GM18870 (cell line): ENCODE data around the gene DHRSX.
"Not testable (repeated sequence)": the region's sequence is repeated elsewhere in the genome, so short reads cannot be mapped to it uniquely, and the experiment has no call there.

Source experiments
- ATAC-seq: cut with Tn5 transposase; IDR thresholded peaks from one replicate; pipeline ENCODE4 v1.9.1; 2021; ENCODE audit warnings: moderate library complexity; ENCODE audit not compliant: unreplicated experiment

The DHRSX gene

DNA sequence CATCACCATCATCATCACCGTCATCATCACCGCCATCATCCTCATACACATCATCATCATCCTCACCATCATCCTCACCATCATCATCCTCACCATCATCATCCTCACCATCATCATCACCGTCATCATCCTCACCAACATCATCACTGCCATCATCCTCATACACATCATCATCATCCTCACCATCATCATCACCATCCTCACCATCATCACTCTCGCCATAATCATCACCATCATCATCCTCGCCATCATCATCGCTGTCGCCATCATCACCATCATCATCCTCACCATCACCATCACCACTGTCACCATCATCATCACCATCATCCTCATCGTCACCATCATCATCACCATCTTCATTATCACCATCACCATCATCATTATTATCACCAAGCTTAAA is 19.8 kb upstream of the DHRSX start:
- no peak for ATAC-seq

DNA sequence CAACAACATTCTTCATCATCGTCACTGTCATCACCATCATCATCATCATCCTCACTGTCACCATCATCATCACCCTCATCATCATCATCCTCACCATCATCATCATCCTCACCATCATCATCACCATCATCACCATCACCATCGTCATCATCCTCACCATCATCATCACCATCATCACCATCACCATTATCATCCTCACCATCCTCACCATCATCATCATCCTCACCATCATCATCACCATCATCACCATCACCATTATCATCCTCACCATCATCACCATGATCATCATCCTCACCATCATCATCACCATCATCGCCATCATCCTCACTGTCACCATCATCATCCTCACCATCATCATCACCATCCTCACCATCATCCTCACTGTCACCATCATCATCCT is 18.9 kb upstream of the DHRSX start:
- not testable (repeated sequence) for ATAC-seq

DNA sequence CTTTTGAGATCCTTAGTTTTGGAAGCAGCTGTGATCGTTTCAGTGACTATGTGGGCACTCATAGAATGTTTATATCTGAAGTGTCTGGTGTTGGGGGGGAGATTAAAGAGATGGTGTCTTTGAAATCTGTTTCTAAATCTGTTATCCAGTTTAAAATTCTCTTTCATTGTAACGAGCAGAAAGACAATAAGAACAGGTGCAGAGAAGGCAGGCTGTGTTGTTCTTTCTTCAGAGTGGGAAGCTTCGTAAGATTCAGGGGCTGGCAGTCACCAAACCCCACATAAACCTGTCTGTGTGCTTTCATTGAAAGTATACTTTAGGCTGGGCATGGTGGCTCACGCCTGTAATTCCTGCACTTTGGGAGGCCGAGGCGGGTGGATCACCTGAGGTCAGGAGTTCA is 16.3 kb upstream of the DHRSX start:
- ATAC-seq, result peak; percentile 16

DNA sequence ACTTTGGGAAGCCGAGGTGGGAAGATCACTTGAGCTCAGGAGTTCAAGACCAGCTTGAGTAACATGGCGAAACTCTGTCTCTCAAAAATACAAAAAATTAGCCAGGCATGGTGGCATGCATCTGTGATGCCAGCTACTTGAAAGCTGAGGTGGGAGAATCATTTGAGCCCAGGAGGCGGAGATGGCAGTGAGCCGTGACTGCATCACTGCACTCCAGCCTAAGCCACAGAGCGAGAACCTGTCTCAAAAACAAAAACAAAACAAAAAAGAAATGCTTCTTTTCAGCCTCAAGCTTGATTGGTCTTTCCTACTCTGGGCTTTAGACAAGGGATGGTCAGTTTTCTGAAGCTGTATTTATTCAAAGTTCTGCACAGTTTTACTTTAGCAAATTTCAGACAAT is 15.8 kb upstream of the DHRSX start:
- peak; percentile 68 for ATAC-seq

DNA sequence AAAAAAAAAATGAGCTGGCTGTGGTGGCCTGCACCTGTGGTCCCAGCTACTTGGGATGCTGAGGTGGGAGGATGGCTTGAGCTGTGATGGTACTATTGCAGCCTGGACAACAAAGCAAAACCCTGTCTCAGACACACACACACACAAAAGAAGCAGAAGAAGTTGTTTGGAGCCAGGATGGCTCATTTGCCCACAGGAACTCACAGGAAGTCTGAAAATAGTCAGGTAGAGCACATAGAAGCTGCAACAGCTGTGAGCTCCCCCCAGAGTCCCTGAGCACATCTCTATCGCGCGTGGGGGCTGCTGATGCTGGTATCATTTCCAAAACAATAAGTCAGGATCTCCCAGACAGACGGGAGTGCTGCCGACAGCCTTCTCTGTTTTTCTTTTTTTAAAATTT is 13.4 kb upstream of the DHRSX start:
- ATAC-seq, result no peak

DNA sequence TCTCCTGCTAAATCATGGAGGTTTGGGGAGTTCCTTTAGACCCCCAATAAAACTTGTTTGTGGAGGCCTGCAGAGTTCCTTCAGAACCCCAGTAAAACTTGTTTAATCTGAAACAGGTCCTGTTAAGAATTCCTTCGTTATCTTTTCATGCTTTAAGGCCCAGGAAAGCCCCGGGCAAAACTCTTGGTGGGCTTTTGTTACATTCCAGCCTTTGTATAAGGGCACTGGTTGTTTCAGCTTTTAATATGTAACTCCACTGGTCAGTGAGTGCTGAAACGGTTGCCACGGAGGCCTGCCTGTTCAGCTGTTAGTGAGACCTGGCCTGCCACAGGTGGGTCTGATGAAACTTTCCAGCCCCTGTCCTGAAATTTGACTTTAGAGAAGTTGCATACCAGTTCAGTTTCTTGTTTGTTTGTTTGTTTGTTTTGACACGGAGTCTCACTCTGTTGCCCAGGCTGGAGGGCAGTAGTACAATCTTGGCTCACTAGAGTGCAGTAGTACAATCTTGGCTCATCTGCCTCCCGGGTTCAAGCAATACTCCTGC is 12.4 kb upstream of the DHRSX start:
- no peak for ATAC-seq

DNA sequence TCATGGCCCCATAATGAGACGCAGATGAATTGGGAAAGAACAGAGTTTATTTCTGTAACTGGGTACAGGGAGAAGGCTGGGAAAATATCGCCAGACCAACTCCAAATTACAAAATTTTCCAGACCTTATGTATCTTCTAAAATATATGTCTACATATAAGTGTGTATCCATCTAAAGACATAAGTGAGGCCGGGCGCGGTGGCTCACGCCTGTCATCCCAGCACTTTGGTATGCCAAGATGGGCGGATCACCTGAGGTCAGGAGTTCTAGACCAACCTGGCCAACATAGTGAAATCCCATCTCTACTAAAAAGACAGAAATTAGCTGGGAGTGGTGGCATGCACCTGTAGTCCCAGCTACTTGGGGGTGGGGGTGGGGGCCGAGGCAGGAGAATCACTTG is 11.7 kb upstream of the DHRSX start:
- no peak for ATAC-seq

DNA sequence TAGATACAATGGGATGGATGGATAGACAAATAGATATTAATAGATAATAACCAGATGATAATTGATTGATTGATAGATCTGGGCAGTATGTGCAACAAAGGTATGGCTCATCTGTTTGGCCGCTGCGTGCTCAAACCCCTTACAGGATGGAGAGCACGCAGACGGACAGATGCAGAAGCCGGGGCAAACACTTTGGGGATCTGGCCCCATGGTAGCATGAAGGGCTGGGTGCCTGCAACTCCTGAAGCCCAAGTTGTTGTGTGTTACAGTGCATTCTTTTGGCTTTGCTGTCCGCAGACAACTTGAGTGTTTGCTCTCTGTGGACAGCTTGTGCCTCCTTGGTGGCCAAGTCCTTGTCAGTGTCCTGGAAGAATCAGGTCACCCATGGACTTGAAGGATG is 10.6 kb upstream of the DHRSX start:
- no peak for ATAC-seq

DNA sequence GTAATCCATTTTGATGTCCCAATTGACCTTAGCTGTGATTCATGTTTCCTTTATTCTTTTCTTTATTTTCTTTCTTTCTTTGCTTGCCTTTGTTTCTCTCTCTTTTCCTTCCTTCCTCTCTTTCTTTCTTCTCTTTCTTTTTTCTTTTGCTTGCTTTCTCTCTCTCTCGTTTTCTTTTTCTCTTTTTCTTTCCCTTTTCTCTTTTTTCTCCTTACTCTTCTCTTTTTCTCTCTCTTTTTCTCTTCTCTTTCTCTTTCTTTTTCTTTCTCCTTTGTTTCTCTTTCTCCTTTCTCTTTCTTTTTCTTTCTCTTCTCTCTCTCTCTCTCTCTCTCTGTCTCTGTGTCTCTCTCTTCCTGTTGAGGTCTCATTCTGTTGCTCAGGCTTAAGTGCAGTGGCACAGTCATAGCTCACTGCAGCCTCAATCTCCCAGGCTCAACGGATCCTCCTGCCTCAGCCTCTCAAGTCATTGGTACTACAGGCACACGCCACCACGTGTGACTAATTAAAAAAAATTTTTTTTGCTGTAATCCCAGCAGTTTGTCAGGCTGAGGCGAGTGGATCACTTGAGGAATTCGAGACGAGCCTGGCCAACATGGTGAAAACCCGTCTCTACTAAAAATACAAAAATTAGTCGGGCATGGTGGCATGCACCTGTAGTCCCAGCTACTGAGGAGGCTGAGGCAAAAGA is 8.0 kb upstream of the DHRSX start:
- ATAC-seq, result no peak

DNA sequence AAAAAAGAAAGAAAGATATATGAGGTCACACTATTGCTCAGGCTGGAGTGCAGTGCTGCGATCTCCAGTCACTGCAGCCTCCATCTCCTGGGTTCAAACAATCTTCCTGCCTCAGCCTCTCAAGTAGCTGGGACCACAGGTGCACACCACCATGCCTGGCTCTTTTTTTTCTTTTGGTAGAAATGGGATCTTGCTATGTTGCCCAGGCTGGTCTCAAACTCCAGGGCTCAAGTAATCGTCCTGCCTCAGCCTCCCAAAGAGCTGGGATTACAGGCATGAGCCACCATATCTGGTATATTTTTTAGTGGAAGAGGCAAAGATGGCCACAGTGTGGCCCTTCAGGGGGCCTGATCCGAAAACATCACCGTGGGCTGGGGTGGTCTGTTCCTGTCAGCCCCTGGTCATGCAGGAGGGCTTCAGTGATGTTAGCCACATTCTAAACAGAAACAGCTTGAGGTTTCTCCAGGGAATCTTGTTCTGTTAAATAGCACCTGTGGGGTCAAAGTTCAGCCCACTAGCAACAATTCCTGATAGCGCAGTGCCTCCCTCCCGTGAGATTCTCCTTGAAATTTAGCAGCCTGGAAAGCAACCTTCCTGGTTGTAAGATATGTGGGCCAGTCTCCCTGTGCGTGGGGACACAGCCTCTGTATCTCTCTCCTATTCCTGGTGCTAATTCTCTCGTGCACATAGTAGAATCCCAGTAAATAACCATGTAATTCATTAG is 7.3 kb upstream of the DHRSX start:
- no peak for ATAC-seq

DNA sequence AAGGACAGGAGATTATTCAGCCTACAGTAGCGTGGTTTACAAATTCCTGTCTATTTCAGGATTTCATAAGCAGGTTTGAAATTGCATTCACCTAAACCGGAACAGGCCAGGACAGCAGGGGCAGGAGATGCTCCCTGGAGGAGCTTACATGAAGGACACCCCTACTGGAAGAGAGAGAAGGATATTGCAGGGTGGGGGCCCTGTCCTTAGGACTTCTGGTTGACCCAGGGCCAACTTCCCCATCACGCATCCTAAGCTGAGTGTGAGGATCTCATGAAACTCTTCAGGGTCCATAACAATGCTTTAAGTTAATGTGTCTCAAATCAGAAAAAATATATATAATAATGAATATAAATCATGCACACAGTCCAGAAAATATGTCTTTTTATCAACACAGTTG is 6.4 kb upstream of the DHRSX start:
- ATAC-seq, result no peak

DNA sequence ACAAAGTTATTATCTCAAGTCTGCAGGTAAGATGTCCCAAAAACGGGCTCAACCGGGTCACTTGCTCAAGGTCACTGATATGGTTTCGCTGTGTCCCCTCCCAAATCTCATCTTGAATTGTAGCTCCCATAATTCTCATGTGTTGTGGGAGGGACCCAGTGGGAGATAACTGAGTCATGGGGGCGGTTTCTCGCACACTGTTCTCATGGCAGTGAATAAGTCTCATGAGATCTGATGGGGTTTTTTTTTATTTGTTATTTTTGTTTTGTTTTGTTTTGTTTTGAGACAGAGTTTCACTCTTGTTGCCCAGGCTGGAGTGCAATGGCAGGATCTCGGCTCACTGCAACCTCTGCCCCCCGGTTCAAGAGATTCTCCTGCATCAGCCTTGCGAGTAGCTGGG is 4.6 kb upstream of the DHRSX start:
- not testable (repeated sequence) for ATAC-seq

DNA sequence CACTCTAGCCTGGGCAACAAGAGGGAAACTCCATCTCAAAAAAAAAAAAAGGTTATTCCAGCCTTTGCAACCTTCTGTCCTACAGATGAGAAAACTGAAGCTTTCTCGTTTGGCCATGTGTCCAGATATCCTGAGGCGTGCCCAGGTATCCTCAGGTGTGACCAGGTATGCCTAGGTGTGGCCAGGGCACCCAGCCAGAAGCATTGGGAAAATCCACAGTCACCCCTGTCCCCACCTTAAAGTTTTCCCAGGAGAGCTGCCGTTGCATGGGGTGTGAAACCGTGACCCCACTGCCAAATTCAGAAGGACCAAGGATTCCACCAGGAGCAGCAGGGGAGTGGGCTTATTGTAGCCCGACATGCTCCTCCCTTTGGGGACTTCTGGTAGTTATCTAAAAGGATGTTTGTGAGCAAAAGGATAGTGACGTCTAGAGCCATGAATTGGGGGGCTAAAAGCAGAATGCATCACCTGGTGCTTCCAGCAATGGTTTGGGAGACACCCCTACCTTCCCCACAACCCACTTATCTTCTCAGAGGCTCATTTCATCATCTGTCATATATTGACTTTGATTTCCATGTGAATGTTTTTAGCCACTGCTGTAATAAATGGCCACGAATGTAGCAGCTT is 4.0 kb upstream of the DHRSX start:
- no peak for ATAC-seq

DNA sequence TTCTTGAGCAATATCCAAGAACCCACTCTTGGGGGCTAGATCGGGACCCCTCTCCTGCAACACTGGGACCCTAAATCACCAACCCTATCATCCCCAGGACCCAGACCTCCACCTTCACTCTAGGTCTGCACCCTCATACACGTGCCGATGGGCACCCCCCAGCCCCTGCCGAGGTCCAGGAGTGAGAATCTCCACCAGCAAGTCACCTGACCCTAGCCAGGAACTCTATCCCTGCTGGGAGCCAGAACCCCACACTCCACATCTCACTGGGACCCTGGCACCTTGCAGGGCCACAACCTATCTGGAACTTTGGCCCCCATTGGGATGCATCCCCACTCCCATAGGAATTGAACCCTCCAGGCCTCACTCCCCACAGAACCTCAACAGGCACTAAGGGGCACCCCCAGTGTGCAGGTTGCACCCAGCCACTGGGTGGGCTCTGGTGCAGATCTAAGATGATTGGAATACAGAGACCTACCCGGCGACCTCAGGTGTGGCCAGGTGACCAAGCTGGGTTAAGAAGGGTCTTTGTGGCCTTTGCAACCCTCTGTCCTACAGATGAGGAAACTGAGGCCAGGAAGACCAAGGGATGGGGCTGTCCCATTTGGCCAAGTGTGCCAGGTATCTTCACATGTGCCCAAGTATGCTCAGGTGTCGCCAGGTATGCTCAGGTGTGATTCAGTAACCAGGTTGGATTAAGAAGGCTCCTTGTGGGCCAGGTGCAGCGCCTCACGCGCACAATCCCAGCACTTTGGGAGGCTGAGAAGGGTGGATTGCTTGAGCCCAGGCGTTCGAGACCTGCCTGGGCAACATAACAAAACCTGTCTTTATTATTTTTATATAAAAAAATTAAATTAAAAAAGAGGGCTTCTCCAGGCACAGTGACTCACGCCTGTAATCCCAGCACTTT is 3.1 kb upstream of the DHRSX start:
- ATAC-seq, result no peak

DNA sequence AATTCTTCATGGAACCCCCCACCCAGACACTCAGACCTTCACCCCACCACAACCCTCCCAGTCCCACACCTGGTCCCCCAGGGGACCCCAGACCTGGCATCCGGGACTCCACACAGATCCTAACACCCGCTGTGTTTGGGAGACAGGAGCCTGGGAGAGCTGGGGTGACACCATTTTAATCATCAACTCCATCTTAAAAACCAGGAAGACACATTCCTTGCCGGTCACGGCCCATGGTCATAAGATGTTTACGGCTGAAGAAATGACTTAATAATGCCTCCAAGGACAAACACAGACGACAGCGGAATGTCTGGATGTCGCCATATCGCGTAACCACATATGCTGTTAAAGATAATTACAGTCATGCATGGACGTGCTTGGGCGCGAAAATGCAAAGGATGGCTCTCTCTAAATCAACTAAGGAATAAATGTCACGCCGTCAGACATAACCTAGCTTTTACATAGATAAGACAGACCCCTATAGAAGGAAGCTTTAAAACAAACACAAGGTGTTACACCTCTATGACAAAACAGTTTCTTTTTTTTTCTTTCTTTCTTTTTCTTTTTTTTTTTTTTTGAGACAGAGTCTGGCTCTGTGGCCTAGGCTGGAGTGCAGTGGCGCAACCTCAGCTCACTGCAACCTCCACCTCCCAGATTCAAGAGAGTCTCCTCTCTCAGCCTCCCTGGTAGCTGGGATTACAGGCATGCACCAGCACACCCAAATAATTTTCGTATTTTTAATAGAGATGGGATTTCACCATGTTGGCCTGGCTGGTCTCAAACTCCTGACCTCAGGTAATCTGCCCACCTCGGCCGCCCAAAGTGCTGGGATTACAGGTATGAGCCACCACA is 2.1 kb upstream of the DHRSX start:
- ATAC-seq, result no peak

DNA sequence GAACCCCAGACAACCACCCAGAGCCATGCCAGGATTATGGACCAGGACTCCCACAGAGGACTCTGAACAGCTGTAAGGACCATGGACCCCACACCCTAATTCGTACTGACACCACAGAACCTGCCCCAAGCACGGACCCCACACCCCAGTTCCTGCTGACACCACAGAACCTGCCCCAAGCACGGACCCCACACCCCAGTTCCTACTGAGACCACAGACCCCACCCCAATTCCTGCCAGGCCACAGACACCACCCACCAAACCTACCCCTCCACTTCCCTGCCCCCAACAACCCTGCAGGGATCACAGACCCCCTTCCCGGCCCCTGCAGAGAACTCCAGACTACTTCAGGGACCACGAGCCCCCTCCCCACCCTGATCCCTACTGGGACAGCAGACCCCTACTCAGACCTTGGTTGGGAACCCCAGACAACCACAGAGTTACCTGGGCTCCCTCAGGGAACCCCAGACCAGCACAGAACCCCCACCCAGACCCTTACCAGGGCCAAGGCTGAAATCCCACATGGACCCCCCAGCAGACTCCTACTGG is 1.4 kb upstream of the DHRSX start:
- ATAC-seq, result no peak

DNA sequence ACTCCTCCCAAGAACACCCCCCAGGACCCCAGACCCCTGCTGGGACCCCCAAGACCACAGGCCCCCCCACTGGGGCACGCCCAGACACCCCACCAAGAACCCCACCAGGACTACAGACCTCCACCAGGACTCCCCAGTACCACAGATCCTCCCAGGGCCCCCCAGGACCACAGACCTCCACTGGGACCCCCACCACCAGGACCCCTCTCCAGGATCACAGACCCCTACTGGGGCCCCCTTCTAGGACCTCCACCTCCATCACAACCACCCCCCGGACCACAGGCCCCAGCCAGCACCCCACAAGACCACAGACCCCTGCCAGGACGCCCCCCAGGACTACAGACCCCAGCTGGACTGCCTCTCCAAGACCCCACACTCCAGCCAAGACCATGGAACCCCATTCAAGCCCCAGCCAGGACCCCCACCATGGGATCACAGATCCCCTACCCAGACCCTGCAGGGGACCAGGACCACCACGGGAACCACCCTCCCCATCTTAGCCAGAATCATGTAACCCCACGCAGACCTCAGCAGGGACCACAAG is 855 bp upstream of the DHRSX start:
- ATAC-seq, result no peak

DNA sequence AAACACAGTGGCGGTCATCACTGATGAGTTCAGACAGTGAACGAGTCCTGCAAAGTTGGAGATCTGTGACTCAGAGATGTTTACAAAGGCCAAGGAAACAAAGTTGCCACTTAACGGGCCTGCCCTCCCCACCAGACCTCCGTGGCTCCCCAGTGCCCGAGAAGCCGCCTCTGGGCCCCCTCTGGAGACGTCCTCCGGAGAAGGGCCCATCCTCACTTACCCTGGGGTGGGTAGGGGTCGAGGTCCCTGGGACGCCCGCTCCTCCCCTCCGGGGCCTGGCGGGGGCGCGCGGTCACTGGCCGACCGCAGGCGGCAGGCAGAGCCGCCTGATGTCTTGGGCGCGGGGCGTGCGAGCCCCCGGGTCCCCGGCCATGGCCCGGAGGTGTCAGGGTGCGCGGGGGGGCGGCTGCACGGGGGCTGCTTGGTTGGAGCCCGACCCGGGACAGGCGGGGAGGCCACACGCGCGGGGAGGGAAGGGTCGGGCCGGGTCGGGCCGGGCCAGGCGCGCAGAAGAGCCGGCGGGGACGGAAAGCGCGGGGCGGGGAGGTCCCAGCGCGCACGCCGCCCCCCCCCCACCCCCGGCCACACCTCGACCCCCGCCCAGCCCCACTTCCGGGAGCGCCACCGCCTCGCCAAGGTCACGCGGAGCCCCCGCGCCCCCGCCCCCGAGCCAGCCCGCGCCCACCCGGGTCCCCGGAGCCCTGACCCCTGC is 529 bp downstream of the DHRSX start:
- no peak for ATAC-seq

DNA sequence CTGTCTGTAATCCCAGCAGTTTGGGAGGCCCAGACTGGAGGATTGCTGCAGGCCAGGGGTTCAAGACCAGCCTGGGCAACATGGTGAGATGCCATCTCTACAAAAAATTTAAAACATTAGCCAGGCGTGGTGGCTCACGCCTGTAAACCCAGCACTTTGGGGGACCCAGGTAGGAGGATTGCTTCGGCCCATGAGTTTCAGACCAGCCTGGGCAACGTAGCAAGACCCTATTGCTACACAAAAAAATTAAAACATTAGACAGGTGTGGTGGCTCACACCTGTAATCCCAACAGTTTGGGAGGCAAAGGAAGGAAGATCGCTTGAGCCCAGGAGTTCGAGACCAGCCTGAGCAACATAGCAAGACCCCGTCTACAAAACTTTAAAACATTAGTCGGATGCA is 1.3 kb downstream of the DHRSX start:
- no peak for ATAC-seq
